Spleen (tissue), 7 donors: ENCODE data around the gene MAPK6.

Experiments
- CTCF ChIP-seq, 11 experiments: fragments of 200-600 bp in 7 of 11; fragments of 450-650 bp in 4 of 11; sonication (generic) in 4 of 11; IDR thresholded peaks in 8 of 11; conservative IDR thresholded peaks in 3 of 11; 1 replicate in 7 of 11; 2 replicates in 4 of 11; pipeline versions ENCODE4 v1.4.0 to v1.8.0; 2016 to 2021; ENCODE audit warnings: antibody characterized with exemption in 11 of 11, inconsistent platforms in 4 of 11, mild to moderate bottlenecking in 1 of 11
- POLR2A ChIP-seq, 3 donors: fragments of 450-650 bp; IDR thresholded peaks; one replicate each; pipeline ENCODE4 v1.5.1; 2017; ENCODE audit warnings: antibody characterized with exemption in 3 of 3, mild to moderate bottlenecking in 1 of 3
- donor health status: DM: no; HTN: no; CAD: no; lungs with moderate emphysema.
- donor health status: DM: no; HTN: no; CAD: no.
- donor health status: DM: no; HTN: no; CAD: no.

- TF ChIP-seq CTCF (IDR thresholded peaks at IDR 0.05 in 8 of 11, conservative IDR thresholded peaks at IDR 0.05 in 3 of 11) (no peak), POLR2A (IDR thresholded peaks at IDR 0.05) (no peak)
These were observed 39.0 kb downstream of the MAPK6 start for GRCh38 chr15:52057996-52058395.
